Sigmoid colon (tissue), 4 donors: Measurements from ENCODE around the gene PPP1R14B.

ENCODE experiments used
- CTCF ChIP-seq, 4 experiments: fragments of 450-650 bp in 3 of 4; fragments of 200-600 bp in 1 of 4; IDR thresholded peaks; one replicate each; pipeline ENCODE4 v1.5.1; 2016 to 2019; ENCODE audit warnings: antibody characterized with exemption in 4 of 4, mild to moderate bottlenecking in 3 of 4, moderate library complexity in 2 of 4
- EP300 ChIP-seq, 4 donors: sonication (generic); formaldehyde crosslinking; IDR thresholded peaks; one replicate each; pipeline ENCODE4 v1.6.1; 2017; ENCODE audit warnings: antibody characterized with exemption in 4 of 4

- TF ChIP-seq CTCF (IDR thresholded peaks at IDR 0.05), result no peak
- TF ChIP-seq EP300 (IDR thresholded peaks at IDR 0.05), result no peak
Measured at GRCh38 chr11:64267207-64267945, 20.6 kb upstream of the PPP1R14B start.
